DMS79 treated with DMSO at 0.1 percent for 48 hours (cell line): Measurements from ENCODE around the gene CASP7.

Experiments
- DNase-seq: peaks from one replicate; lab custom pipeline; 2025; lab: John Stamatoyannopoulos, UW

Gene CASP7

GRCh38 chr10:113666682-113667252 is 12.9 kb upstream of the CASP7 start:
- DNase-seq, result no peak

DNA sequence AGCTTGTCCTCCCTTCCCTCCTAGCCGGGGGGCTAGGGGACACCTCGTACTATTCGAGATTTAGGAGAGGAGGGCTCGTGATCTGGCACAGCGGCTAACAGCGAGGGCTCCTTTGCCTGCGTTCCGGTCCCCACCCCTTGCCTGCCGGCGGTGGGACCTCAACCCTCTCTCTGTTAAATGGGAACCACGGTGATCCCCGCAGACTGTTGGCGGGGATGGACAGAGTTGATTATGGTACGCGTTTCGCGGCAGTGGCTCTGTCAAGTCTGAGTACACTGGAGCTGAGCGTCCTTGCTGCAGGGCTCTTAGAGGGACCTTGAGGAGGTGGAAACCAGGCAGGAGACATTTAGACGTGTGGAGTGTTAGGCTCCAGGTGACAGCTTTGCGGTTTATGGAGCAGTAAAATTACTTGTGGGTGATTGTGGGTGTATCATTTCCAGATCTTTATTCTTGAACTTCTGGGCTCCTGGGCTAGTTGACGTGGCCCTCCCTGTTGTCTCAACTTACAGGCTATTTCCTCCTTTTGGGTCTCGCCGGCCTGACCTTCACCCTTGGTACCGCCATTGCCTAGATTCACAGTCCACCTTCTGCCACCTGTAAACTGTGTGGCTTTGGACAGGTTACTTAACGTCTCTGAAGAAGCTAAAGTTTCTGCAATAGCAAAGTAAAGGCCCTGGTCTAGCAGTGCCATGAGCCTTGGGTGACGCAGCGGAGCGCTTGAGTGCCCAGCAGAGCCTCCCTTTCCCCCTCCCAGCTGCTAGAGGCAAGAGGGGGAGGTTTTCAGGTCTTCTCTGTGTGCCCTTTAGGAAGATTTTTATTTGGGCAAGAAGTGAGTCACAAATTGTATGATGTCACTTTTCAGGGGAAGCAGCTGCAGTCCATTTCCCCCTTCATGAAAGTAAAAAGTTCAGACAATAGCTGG is 739 bp downstream of the CASP7 start:
- peak; percentile 13 for DNase-seq

- DNase-seq, result no peak
These were observed 2.1 kb downstream of the CASP7 start for GRCh38 chr10:113681533-113682470.

DNA sequence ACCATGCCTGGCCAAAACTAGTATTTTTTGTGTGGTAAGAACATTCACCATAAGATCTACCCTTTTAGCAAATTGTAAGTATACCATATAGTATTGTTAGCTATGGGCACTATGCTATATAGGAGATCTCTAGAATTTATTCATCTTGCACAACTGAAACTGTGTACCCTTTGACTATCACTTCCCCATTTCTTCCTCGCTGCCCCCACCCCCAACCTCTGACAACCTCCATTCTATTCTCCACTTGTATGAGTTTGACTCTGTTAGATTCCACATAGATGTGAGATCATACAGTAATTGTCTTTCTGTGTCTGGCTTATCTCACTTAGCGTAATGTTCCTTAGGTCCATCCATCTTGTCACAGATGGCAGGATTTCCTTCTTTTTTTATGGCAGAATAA is 3.6 kb downstream of the CASP7 start:
- no peak for DNase-seq

DNA sequence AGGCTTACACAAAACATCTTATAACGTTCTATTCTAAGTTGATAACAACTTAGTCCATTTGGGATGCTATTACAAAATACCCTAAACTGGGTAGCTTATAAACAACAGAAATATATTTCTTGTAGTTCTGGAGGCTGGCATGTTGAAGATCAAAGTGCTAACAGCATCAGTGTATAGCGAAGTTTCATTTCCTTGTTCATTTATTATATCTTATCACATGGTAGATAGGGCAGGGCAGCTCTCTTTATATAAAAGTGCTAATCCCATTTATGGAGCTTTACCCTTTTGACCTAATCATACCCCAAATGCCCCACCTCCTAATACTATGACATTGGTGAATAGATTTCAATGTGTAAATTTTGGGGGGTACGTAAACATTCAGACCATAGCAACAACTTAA is 6.3 kb downstream of the CASP7 start:
- DNase-seq, result no peak

DNA sequence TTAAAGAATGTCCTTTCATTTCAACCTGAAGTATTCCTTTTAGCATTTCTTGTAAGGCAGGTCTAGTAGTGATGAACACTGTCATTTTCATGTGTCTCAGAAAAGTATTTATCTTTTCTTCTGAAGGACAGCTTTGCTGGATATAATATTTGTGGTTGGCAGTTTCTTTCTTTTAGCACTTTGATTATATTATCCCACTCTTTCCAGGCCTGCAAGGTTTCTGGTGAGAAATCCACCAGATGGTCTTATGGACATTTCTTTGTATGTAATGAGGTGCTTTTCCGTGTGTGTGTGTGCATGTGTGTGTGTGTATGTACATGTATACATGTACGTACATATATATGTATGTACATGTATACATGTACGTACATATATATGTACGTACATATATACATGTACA is 7.3 kb downstream of the CASP7 start:
- DNase-seq, result no peak

DNA sequence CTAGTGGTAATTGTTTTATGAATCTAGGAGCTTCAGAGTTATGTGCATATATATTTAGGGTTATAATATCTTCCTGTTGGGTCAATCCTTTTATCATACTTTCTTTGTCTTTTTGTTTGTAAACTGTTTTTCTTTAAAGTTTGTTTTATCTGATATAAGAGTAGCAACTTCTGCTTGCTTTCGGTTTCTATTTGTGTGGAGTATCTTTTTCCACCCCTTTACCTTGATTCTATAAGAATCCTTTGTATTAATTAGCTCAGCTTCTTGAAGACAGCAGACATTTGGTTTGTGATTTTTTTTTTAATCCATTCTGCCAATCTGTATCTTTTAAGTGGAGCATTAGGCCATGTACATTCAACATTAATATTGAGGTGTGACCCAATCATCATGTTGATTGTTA is 9.3 kb downstream of the CASP7 start:
- DNase-seq, result no peak

- no peak for DNase-seq
These were observed 9.9 kb downstream of the CASP7 start for GRCh38 chr10:113689574-113689973.

DNA sequence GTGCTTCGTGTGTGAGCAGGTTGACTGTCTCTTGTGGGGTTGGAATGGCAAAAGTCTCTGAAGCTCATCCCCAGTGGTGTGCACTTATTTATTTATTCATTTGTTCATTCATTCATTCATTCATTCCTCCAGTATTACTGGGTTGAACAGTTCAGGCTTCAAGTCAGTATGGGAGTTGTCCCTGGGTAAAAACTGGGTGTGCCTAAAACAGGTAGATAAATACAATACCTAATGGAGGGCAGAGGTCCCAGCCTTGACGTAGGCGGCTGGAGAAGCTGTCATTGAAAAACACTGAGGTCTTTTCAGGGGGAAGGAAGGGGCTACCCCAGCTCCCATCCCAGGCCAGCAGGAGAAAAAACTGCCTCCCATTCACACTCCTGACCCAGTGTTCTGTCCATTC is 11.0 kb downstream of the CASP7 start:
- DNase-seq, result no peak

DNA sequence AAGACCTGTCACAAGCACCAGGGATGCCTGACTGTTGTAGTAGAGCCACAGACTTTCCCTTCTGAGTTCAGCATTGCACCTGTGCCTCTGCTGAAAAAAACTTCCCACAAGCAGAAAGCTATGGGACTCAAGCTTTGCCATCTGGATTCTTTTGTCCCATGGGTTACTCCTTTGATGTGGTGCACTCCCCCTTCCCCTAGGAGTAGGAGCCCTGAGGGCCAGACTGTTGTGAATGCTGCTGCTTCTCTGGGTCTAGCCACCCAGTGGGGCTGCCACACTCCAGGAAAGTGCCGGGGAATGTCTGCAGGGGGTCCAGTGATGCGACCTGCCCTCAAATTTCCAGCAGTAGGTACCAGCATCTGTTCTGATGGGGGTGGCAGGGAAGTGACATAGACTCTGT is 11.7 kb downstream of the CASP7 start:
- DNase-seq, result no peak

DNA sequence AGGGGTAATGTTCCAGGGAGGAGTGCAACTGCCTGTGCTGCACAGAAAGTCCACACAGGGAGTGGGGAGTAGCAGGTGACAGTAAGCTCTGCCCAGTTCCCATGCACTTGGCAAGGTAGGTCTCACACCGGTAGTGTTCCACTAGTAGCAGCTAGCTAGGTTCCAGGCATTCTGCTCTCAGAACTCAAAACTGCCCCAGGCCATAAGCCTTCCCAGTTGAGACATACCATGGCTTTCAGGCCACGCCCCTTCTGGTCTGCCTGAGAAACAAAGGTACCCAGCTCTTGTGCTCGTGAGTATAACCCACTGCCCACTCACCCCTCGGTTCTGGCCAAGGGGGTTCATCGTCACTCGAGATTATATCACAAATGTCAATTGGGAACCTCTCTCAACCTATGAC is 12.6 kb downstream of the CASP7 start:
- no peak for DNase-seq

- no peak for DNase-seq
These were observed 13.6 kb downstream of the CASP7 start for GRCh38 chr10:113693348-113693747.

DNA sequence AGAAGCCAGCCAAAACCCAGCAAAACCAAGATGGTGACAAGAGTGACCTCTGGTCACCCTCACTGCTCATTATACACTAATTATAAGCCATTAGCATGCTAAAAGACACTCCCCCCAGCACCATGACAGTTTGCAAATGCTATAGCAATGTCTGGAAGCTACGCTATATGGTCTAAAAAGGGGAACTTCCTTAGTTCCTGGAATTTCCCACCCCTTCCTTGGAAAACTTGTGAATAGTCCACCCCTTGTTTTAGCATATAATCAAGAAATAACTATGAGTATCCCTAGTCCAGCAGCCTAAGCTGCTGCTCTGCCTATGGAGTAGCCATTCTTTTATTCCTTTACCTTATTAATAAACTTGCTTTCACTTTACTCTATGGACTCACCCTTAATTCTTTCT is 16.0 kb downstream of the CASP7 start:
- DNase-seq, result no peak

DNA sequence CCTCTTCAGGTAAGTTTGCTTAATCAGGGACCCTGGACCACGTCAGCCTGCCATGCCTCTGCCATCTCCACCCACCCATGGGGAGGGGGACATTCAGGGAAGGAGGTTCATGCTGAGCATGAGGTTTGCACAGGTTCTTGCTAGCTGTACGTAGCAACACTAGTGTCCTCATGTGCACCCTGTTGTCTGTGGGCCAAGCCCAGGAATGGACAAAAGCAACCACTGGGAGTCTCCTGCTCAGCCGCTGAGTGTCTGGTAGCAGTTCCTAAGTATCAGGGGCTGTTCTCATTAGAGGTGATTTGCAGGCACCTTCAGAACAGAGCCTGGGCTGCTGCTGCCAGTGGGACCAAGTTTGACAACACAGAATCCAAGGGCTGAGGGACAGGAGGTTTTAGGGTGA is 17.9 kb downstream of the CASP7 start:
- no peak for DNase-seq

- DNase-seq, result peak; percentile 7
These were observed 25.1 kb downstream of the CASP7 start for GRCh38 chr10:113704637-113705343.

DNA sequence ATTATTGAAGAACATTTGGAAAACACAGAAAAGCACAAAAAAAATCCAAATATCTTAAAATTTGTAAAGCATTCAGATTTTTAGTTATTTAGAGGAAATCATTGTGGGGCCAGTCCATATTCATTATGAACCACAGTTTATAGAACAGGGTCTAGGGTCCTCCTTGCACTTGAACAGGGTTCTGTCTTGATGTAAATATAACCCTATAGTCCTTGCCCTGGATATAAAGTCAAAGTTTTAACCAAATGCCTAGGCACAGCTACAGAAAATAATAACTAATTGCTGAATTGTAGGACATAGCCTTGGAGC is 25.6 kb downstream of the CASP7 start:
- DNase-seq, result no peak

DNA sequence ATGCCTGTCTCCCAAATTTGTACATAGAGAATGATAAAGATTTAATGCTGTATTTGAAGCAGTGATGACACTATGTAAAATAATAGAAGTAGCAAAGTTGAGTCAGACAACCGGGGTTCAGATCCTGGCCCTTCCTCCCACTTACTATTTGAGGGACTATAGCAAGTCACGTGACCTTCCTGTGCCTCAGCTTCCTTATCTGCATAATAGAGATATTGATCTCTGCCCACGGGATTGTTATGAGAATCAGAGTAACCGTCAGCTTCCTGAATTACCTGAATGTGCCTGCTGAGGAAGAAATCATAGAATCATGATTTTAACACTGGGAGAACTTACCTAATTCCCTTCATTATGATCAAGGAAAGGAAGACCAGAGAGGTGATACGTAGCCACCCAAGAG is 26.9 kb downstream of the CASP7 start:
- DNase-seq, result no peak

GRCh38 chr10:113708640-113709039 is 28.9 kb downstream of the CASP7 start:
- peak; percentile 40 for DNase-seq

DNA sequence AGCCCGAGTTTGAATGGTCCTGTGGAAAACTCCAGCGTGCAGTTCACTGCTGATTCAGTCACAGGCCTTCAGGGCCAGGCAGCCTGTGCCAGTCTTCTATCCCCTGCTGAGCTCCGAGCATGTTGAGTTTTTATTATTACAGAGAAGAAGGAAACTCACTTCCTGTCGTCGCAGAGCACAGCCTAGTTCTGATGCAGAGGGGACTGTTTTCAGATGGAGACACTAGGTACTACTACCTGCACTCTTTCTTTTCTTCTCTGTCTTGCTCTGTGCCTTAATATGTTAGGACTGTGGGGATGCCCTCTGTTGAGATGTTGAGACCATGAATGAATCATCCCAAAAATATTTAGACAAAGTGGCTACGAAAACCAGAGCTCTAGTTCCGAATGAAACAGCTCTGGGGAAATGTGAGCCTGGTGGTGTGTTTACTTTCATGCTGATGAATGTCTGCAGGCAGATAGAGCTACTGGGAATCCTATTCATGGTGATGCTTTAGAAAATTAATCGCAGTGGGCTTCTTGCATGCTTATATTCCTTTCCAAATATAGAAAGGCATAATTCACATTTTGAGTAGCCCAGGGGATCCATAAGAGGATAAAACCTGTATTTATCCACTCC is 29.6 kb downstream of the CASP7 start:
- DNase-seq, result peak; percentile 21

DNA sequence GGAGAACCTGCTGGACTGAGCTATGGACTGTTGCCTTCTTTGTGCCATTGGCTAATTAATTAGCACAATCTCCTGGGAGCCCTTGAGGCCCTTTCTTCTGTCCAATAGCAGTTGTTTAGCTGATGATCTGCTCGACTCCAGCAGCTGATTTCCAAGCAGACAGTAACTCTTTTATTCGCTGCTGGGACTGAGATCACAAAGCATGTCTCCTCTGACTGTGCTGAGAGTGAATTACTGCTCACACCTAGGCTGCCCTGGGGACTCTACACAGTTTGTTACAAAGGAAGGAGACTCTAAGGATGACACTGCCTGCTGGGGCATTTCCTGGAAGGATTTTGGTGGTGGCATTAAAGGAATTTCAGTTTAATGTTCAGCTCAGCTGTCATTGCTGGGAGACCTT is 31.4 kb downstream of the CASP7 start:
- DNase-seq, result no peak

DNA sequence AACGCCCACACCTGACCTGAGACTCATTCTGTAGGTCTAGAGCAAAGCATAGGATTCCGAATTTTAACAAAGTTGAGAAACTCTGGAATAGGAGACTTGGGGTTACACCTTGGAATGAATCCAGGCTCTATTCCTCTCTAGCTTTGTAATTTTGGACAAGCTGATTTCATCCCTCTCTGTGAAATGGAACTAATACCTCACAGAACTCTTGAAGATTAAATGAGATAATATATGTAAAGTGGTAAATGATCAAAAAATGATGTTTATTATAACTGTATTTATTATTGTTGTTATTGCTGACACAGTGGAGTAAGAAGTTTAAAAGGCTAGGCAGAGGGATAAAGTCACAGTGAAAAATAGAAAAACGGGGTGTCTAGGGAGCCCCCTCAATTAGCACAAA is 32.3 kb downstream of the CASP7 start:
- DNase-seq, result no peak
